Loucy (cell line): ENCODE results near the gene ZNF287.
A peak's percentile ranks its signal among the peaks of the same experiment; 100 is the strongest.

Experiments used
- H2AFZ ChIP-seq: fragments of 200-600 bp; sonication (generic); 2 replicates; pipeline ENCODE4 v1.6.0; 2016; ENCODE audit warnings: antibody characterized with exemption, mild to moderate bottlenecking, low read length, moderate library complexity
- H3F3A ChIP-seq: fragments of 200-600 bp; 2 replicates; pipeline ENCODE4 v1.6.0; 2016; ENCODE audit warnings: antibody characterized with exemption, low read depth, mild to moderate bottlenecking
- H3K27me3 ChIP-seq: fragments of 200-600 bp; sonication (generic); 2 replicates; pipeline ENCODE4 v1.6.1; 2014; ENCODE audit warnings: low read length, mild to moderate bottlenecking; ENCODE audit not compliant: insufficient read depth, poor library complexity, severe bottlenecking
- H3K36me3 ChIP-seq: fragments of 200-600 bp; sonication (generic); 2 replicates; pipeline ENCODE4 v1.6.1; 2016; ENCODE audit warnings: low read length; ENCODE audit not compliant: insufficient read depth
- H3K4me1 ChIP-seq: fragments of 200-600 bp; sonication (generic); 2 replicates; pipeline ENCODE4 v1.5.1; 2014; ENCODE audit warnings: low read length, mild to moderate bottlenecking; ENCODE audit not compliant: insufficient read depth, poor library complexity, severe bottlenecking
- H3K4me2 ChIP-seq: fragments of 200-600 bp; sonication (generic); 2 replicates; pipeline ENCODE4 v1.6.0; 2014; ENCODE audit warnings: antibody characterized with exemption, low read length, low read depth, mild to moderate bottlenecking; ENCODE audit not compliant: poor library complexity, severe bottlenecking
- H3K4me3 ChIP-seq: fragments of 200-600 bp; sonication (generic); 2 replicates; pipeline ENCODE4 v1.5.1; 2014; ENCODE audit warnings: low read length, mild to moderate bottlenecking, mixed read lengths; ENCODE audit not compliant: poor library complexity, severe bottlenecking
- H3K79me2 ChIP-seq: fragments of 200-600 bp; sonication (generic); 2 replicates; pipeline ENCODE4 v1.6.1; 2014; ENCODE audit warnings: low read length; ENCODE audit not compliant: insufficient read depth
- H3K9ac ChIP-seq: fragments of 200-600 bp; sonication (generic); 2 replicates; pipeline ENCODE4 v1.6.0; 2014; ENCODE audit warnings: mild to moderate bottlenecking, low read depth, low read length, moderate library complexity; ENCODE audit not compliant: poor library complexity, severe bottlenecking
- H3K9me2 ChIP-seq: fragments of 200-600 bp; sonication (generic); replicated peaks from 2 replicates; pipeline ENCODE4 v1.6.1; 2016; ENCODE audit warnings: low read depth, low read length, mixed read lengths
- H3K9me3 ChIP-seq: fragments of 200-600 bp; sonication (generic); 2 replicates; pipeline ENCODE4 v1.6.1; 2014; ENCODE audit warnings: mild to moderate bottlenecking, antibody characterized with exemption, low read length, low read depth; ENCODE audit not compliant: insufficient read depth
- H4K20me1 ChIP-seq: fragments of 200-600 bp; sonication (generic); 2 replicates; pipeline ENCODE4 v1.6.0; 2014; ENCODE audit warnings: antibody characterized with exemption, low read length, mild to moderate bottlenecking; ENCODE audit not compliant: insufficient read depth, poor library complexity, severe bottlenecking
- CTCF ChIP-seq: fragments of 200-600 bp; sonication (generic); conservative IDR thresholded peaks from 2 replicates; pipeline ENCODE4 v1.5.1; 2014; ENCODE audit warnings: mild to moderate bottlenecking, antibody characterized with exemption, low read length
- EZH2phosphoT487 ChIP-seq: fragments of 200-600 bp; IDR thresholded peaks from 2 replicates; pipeline ENCODE4 v1.6.1; 2018; ENCODE audit warnings: antibody characterized with exemption, mild to moderate bottlenecking, moderate library complexity, borderline replicate concordance

Gene ZNF287

GRCh38 chr17:16537130-16537458, 31.9 kb downstream of the ZNF287 start:
- no peaks in the 10 kb centered on the region for H3K36me3 ChIP-seq
- H3K4me2 ChIP-seq = peak overlapping the region; percentile 79
- TF ChIP-seq EZH2phosphoT487 = no peak
- TF ChIP-seq CTCF = no peak
- 0 out of 2 replicates have a peak, but pooled peaks cover 3% of the 10 kb centered on the region for H3F3A ChIP-seq
- H4K20me1 ChIP-seq = no peaks in the 10 kb centered on the region
- no peaks in the 10 kb centered on the region for H3K9me3 ChIP-seq
- no peaks in the 10 kb centered on the region for H3K79me2 ChIP-seq
- H2AFZ ChIP-seq = peak overlapping the region; percentile 70
- no peaks in the 10 kb centered on the region for H3K27me3 ChIP-seq
- peaks cover 11% of the 10 kb centered on the region for H3K4me1 ChIP-seq
- no peaks in the 10 kb centered on the region for H3K9me2 ChIP-seq
- no peak overlapping the region for H3K9ac ChIP-seq
- H3K4me3 ChIP-seq = no peak overlapping the region

GRCh38 chr17:16534236-16534635, 34.8 kb downstream of the ZNF287 start:
- no peak overlapping the region for H3K4me2 ChIP-seq
- TF ChIP-seq CTCF = no peak
- no peak for TF ChIP-seq EZH2phosphoT487
- 0 out of 2 replicates have a peak, but pooled peaks cover 3% of the 10 kb centered on the region for H3F3A ChIP-seq
- H4K20me1 ChIP-seq = no peaks in the 10 kb centered on the region
- no peak overlapping the region for H2AFZ ChIP-seq
- H3K9me2 ChIP-seq = no peaks in the 10 kb centered on the region
- H3K4me3 ChIP-seq = no peak overlapping the region
- no peaks in the 10 kb centered on the region for H3K36me3 ChIP-seq
- H3K9me3 ChIP-seq = no peaks in the 10 kb centered on the region
- no peaks in the 10 kb centered on the region for H3K79me2 ChIP-seq
- no peak overlapping the region for H3K9ac ChIP-seq
- peaks cover 7% of the 10 kb centered on the region for H3K27me3 ChIP-seq
- H3K4me1 ChIP-seq = peaks cover 11% of the 10 kb centered on the region

- no peaks in the 10 kb centered on the region for H3K79me2 ChIP-seq
- no peak overlapping the region for H2AFZ ChIP-seq
Measured at GRCh38 chr17:16529906-16530305, 39.1 kb downstream of the ZNF287 start.

More at GRCh38 chr17:16529906-16530305, 39.1 kb downstream of the ZNF287 start:
- no peak overlapping the region for H3K4me2 ChIP-seq
- H3K4me3 ChIP-seq = no peak overlapping the region
- peaks cover 1% of the 10 kb centered on the region for H3K4me1 ChIP-seq
- 0 out of 2 replicates have a peak, but pooled peaks cover 3% of the 10 kb centered on the region for H3F3A ChIP-seq
- no peaks in the 10 kb centered on the region for H3K9me3 ChIP-seq
- peaks cover 7% of the 10 kb centered on the region for H3K27me3 ChIP-seq
- H3K9me2 ChIP-seq = no peaks in the 10 kb centered on the region
- H3K9ac ChIP-seq = no peak overlapping the region
- TF ChIP-seq CTCF (no peak), EZH2phosphoT487 (no peak)
- H4K20me1 ChIP-seq = no peaks in the 10 kb centered on the region
- H3K36me3 ChIP-seq = no peaks in the 10 kb centered on the region
